Esophagus squamous epithelium (tissue), 4 donors: ENCODE results near the gene AQP1.

ENCODE experiments used
- POLR2A ChIP-seq, 4 donors: fragments of 450-650 bp; IDR thresholded peaks; one replicate each; pipeline ENCODE4 v1.6.1; 2017; ENCODE audit warnings: antibody characterized with exemption in 4 of 4, mild to moderate bottlenecking in 4 of 4, moderate library complexity in 3 of 4
- TF ChIP-seq, protein P1 (sequence below), 6 experiments: fragments of 450-650 bp in 4 of 6; fragments of 200-600 bp in 2 of 6; sonication (generic) in 2 of 6; IDR thresholded peaks; one replicate each; pipeline ENCODE4 v1.5.1; 2016 to 2019; ENCODE audit warnings: antibody characterized with exemption in 6 of 6, mild to moderate bottlenecking in 4 of 6, moderate library complexity in 4 of 6

DNA sequence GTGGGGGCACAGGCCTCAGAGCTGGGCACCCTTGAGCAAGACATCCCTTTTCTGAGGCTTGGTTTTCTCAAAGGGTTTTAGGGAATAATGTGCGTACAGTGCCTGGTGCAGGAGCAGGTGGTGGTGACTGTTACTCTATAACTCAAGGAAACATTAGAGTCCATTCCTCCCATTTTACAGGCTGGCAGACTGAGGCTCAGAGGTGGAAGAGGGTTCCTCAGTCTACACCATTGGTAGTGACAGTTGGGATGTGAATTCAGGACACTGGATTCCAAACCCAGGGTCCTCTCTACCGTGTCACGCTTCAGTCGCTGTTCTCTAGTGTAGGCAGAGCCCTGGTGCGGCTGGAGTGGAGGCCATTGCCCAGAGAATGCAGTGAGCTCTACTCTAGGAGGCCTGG is 40.0 kb upstream of the AQP1 start:
- TF ChIP-seq POLR2A (IDR thresholded peaks at IDR 0.05), result no peak
- TF ChIP-seq, protein P1, sequence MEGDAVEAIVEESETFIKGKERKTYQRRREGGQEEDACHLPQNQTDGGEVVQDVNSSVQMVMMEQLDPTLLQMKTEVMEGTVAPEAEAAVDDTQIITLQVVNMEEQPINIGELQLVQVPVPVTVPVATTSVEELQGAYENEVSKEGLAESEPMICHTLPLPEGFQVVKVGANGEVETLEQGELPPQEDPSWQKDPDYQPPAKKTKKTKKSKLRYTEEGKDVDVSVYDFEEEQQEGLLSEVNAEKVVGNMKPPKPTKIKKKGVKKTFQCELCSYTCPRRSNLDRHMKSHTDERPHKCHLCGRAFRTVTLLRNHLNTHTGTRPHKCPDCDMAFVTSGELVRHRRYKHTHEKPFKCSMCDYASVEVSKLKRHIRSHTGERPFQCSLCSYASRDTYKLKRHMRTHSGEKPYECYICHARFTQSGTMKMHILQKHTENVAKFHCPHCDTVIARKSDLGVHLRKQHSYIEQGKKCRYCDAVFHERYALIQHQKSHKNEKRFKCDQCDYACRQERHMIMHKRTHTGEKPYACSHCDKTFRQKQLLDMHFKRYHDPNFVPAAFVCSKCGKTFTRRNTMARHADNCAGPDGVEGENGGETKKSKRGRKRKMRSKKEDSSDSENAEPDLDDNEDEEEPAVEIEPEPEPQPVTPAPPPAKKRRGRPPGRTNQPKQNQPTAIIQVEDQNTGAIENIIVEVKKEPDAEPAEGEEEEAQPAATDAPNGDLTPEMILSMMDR (IDR thresholded peaks at IDR 0.05), result no peak
